Measurements from ENCODE around the gene DGKH.

DGKH gene

DNA sequence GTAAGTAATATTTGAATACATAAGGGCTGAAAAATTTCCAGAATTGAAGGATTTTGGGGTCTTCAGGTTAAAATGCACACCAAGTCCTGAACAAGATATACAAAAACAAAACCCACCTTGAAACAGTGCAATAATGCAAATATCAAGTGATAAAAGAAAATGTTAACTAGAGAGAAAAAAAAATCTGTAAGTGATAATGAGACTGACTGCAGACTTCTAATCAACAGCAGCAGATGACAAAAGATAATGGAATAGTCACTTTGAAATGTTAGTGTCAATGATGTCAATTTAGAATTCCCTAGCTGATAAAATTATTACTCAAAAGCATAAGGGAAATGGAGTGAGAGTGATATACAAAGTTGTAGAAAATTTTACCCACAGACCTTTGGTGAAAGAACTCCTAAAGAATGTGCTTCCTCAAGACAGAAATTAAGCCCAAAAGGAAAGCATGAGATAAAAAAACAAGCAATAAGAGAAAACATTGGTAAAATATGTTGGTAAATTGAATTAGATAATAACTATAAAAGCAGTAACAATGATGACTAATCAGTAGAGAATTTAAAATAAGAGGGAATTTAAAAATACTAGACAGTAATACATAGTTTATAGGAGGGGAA lies 12.4 kb upstream of the DGKH start:
- TF ChIP-seq, protein P1, sequence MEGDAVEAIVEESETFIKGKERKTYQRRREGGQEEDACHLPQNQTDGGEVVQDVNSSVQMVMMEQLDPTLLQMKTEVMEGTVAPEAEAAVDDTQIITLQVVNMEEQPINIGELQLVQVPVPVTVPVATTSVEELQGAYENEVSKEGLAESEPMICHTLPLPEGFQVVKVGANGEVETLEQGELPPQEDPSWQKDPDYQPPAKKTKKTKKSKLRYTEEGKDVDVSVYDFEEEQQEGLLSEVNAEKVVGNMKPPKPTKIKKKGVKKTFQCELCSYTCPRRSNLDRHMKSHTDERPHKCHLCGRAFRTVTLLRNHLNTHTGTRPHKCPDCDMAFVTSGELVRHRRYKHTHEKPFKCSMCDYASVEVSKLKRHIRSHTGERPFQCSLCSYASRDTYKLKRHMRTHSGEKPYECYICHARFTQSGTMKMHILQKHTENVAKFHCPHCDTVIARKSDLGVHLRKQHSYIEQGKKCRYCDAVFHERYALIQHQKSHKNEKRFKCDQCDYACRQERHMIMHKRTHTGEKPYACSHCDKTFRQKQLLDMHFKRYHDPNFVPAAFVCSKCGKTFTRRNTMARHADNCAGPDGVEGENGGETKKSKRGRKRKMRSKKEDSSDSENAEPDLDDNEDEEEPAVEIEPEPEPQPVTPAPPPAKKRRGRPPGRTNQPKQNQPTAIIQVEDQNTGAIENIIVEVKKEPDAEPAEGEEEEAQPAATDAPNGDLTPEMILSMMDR (IDR thresholded peaks at IDR 0.05; ENCODE audit: insufficient read depth, missing control alignments): no peak
- FAIRE-seq (no peak), DNase-seq (ENCODE audit: insufficient read length, low spot score) (no peak)

DNA sequence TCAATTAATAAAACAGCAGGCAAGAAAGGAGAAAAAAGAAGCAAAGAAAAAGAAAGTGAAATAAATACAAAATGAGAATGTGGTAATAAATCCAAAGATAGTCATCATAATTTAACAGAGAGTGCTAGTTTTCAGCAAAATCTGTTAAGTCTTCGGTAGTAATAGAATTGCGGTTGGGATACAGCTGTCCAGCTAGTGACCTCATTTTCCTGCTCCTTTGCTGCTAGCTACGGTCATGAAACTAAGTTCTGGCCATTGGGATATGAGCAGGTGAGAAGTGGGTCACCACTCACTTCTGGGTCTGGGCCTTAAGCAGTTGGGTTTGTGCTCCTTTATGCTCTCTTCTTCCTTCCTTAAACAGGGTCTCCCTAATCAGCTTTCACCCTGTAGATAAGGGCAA lies 11.7 kb upstream of the DGKH start:
- TF ChIP-seq, protein P1 (IDR thresholded peaks at IDR 0.05; ENCODE audit: insufficient read depth, missing control alignments): no peak
- no peak for FAIRE-seq

GRCh38 chr13:42038661-42039456 lies 9.6 kb upstream of the DGKH start:
- TF ChIP-seq, protein P1 (IDR thresholded peaks at IDR 0.05; ENCODE audit: insufficient read depth, missing control alignments): no peak
- FAIRE-seq (no peak), DNase-seq (ENCODE audit: insufficient read length, low spot score) (no peak)

More for the DNA sequence above, 11.7 kb upstream of the DGKH start:
- no peak for DNase-seq (ENCODE audit: insufficient read length, low spot score)

- FAIRE-seq (no peak), DNase-seq (ENCODE audit: insufficient read length, low spot score) (no peak)
- TF ChIP-seq, protein P1 (IDR thresholded peaks at IDR 0.05; ENCODE audit: insufficient read depth, missing control alignments): no peak
Observed at GRCh38 chr13:42039457-42039945, 8.9 kb upstream of the DGKH start.

DNA sequence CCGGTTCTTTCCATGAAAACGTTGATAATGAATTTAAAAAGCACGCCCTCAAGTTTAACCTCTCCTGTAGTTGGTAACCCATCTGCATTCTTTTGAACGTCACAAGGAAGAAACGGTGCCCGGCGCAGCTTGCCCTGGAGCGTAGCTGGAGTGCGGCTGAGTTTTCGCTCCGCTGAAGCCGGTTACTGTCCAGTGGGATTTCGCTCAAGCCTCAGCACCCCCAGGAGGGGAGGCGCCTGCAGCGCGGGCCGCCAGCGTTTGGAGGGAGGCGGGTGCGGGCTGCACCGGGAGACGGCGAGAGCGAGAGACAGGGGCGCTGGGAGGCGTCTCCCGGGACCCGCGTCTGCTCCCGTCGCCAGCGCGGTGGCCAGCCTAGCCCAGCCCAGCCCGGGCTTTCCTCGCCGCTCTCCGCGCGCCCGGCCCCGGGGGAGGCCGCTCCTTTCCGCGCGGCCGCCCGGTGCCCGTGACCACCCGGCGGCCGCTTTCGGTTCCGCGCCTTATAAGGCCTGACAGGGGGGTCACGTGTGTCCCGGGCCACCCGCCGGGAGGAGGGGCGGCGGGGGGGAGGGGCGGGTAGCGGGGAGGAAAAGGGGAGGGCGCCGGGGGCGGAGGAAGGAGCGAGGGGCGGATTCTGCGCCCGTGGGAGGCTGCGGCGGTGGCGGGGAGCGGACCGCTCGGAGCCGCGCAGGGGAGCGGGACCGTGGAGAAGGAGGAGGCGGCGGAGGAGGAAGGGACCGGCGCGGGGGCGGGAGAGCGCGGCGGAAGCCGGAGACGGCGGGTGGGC lies 8.3 kb upstream of the DGKH start:
- FAIRE-seq (no peak), DNase-seq (ENCODE audit: insufficient read length, low spot score) (peak; percentile 85)
- TF ChIP-seq, protein P1 (IDR thresholded peaks at IDR 0.05; ENCODE audit: insufficient read depth, missing control alignments): no peak

DNA sequence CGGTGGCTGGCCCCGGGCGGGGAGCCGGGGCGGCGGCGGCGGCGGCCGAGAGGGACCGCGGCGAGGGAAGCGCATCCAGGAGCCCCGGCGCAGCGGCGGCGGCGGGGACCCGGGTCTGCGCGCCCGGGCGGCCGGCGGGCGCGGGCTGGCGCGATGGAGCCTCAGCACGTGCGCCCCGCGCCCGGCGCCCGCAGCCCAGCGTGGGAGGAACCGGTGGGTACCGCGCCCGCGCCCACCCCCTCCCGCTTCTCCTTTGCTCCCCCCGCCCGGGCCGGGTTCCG lies 7.8 kb upstream of the DGKH start:
- TF ChIP-seq, protein P1 (IDR thresholded peaks at IDR 0.05; ENCODE audit: insufficient read depth, missing control alignments): no peak
- no peak for FAIRE-seq
- DNase-seq (ENCODE audit: insufficient read length, low spot score): no peak

Measured in D721Med (cell line).